ENCODE measurements around the gene DPYD. TPM values are rescaled to one million over a fixed set of nuclear protein-coding genes. Genes with fewer than 3 reads are reported as not detected.

The DPYD gene
- total and polyA plus RNA-seq, 11 donors = 2.6 to 38.4 (median 7.8) TPM

GRCh38 chr1:97417661-97418060, 503.2 kb downstream of the DPYD start:
- DNase-seq (no peak), ATAC-seq (no peak)
- Histone ChIP-seq H3K27me3 (no peaks in the 10 kb centered on the region), H3K4me1 (no peaks in the 10 kb centered on the region), H3K36me3 (no peaks in the 10 kb centered on the region), H3K9me3 (no peaks in the 10 kb centered on the region), H3K27ac (no peak overlapping the region), H3K4me3 (no peak overlapping the region)
- intact Hi-C loops (cut with DNase I) = no loop called here
- no peak for TF ChIP-seq POLR2A (IDR thresholded peaks at IDR 0.05)
- TF ChIP-seq, protein P1, sequence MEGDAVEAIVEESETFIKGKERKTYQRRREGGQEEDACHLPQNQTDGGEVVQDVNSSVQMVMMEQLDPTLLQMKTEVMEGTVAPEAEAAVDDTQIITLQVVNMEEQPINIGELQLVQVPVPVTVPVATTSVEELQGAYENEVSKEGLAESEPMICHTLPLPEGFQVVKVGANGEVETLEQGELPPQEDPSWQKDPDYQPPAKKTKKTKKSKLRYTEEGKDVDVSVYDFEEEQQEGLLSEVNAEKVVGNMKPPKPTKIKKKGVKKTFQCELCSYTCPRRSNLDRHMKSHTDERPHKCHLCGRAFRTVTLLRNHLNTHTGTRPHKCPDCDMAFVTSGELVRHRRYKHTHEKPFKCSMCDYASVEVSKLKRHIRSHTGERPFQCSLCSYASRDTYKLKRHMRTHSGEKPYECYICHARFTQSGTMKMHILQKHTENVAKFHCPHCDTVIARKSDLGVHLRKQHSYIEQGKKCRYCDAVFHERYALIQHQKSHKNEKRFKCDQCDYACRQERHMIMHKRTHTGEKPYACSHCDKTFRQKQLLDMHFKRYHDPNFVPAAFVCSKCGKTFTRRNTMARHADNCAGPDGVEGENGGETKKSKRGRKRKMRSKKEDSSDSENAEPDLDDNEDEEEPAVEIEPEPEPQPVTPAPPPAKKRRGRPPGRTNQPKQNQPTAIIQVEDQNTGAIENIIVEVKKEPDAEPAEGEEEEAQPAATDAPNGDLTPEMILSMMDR (IDR thresholded peaks at IDR 0.05) = no peak

DNA sequence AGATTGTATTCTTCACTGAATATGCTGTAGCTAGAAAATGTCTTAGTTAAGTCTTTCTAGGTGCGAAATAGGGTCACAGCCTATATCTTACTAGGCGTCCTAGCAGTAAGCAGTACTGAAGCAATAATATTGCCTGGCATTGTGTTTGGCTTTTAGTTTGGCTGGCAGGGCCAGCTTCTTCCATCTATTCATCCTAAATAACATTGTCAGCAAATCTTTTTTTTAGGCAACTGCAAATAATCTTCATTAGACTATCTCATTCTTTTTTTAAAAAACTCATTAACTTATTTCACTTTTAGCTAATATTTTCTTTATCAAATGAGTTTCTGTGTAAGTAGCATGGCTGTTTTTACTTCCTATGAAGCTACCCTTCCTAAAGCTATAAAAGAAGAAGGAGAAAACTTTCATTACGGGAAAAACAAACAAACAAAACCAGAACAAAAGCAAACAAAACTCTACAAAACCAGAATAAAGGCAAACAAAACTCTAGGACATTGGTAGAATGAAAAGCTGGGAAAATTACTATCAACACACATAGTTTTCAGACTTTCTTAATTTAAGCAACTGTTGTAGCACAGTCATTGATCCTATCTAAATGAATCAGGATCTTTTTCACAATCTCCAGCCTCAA, 506.0 kb downstream of the DPYD start:
- H3K4me3 ChIP-seq = no peak overlapping the region
- 94 to 97% (median 96%) methylated on average over 3 of the region's 3 CpGs for WGBS, 4 donors
- no peaks in the 10 kb centered on the region for H3K9me3 ChIP-seq
- no peak for ATAC-seq
- H3K27ac ChIP-seq = no peak overlapping the region
- no peak for DNase-seq
- no peaks in the 10 kb centered on the region for H3K27me3 ChIP-seq
- no peaks in the 10 kb centered on the region for H3K36me3 ChIP-seq
- no peak for TF ChIP-seq POLR2A (IDR thresholded peaks at IDR 0.05)
- TF ChIP-seq, protein P1 (IDR thresholded peaks at IDR 0.05) = no peak
- intact Hi-C loops (cut with DNase I) = no loop called here
- no peaks in the 10 kb centered on the region for H3K4me1 ChIP-seq

DNA sequence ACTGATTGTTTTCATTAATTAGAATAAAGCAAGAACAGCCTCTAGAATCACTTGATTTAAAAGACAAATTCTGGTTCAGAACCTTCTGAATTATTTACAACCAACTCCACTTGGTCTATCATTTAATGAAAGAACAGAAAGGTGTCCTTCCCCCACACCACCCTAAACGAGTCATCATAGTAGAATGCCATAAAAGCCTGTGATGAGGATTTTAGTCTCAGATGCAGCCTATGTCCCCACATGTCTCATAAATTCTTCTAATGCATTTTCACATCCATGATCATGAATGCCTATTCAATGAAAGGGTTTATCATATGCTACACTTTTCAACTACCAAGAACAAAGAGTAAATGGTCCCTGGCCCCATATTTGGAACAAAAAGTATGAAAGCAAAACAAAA, 508.1 kb downstream of the DPYD start:
- no peak for ATAC-seq
- intact Hi-C loops (cut with DNase I) = no loop called here
- Histone ChIP-seq H3K9me3 (no peaks in the 10 kb centered on the region), H3K36me3 (no peaks in the 10 kb centered on the region), H3K4me3 (no peak overlapping the region), H3K27me3 (no peaks in the 10 kb centered on the region), H3K4me1 (no peaks in the 10 kb centered on the region), H3K27ac (no peak overlapping the region)
- DNase-seq = no peak
- TF ChIP-seq, protein P1 (IDR thresholded peaks at IDR 0.05) = no peak
- TF ChIP-seq POLR2A (IDR thresholded peaks at IDR 0.05) = no peak
- WGBS, 4 donors = 2 to 82% (median 55%) methylated on average over 1 of the region's 1 CpG

DNA sequence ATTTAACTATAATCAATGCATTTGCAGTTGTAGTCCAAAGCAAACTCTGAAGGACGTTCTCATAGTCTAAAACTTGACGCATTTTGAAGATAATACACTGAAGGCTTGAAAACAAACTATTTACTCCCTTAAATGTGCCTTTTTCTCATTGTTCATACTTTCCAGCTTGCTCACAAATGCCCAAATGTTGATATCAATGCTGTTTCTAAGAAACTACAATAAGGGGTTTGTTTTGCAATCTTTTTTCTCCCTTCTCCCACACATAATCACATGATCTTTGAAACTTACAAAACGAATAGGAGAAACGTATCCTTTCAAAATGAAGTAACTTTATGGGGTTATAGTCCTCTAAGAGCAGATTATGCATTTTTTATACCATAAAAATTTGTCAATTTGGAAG, 508.7 kb downstream of the DPYD start:
- H3K4me3 ChIP-seq = no peak overlapping the region
- ATAC-seq (no peak), DNase-seq (no peak)
- no peaks in the 10 kb centered on the region for H3K9me3 ChIP-seq
- TF ChIP-seq, protein P1 (IDR thresholded peaks at IDR 0.05) = no peak
- TF ChIP-seq POLR2A (IDR thresholded peaks at IDR 0.05) = no peak
- no peaks in the 10 kb centered on the region for H3K36me3 ChIP-seq
- no peaks in the 10 kb centered on the region for H3K4me1 ChIP-seq
- intact Hi-C loops (cut with DNase I) = no loop called here
- H3K27me3 ChIP-seq = no peaks in the 10 kb centered on the region
- WGBS, 4 donors = 70 to 79% (median 74%) methylated on average over 4 of the region's 4 CpGs
- H3K27ac ChIP-seq = no peak overlapping the region
